PFSK-1 (cell line): ENCODE results near the gene RPS6KL1.

Experiments
- SIN3A ChIP-seq: IDR thresholded peaks from 2 replicates; pipeline ENCODE4 v1.6.1; 2012; ENCODE audit warnings: mild to moderate bottlenecking, low read length, moderate library complexity, borderline replicate concordance; ENCODE audit not compliant: insufficient read depth
- TAF1 ChIP-seq: IDR thresholded peaks from 2 replicates; pipeline ENCODE4 v1.6.1; 2012; ENCODE audit warnings: low read length, control low read depth, borderline replicate concordance; ENCODE audit not compliant: insufficient read depth
- TF ChIP-seq, protein P1 (sequence below), 2 experiments: IDR thresholded peaks; 2 replicates each; pipeline versions ENCODE4 v1.6.1 to v1.8.0; 2011 to 2012; ENCODE audit warnings: low read depth in 2 of 2, low read length in 2 of 2, control low read depth in 1 of 2, inconsistent platforms in 1 of 2, mild to moderate bottlenecking in 1 of 2, moderate library complexity in 1 of 2; ENCODE audit not compliant: insufficient read depth in 1 of 2

DNA sequence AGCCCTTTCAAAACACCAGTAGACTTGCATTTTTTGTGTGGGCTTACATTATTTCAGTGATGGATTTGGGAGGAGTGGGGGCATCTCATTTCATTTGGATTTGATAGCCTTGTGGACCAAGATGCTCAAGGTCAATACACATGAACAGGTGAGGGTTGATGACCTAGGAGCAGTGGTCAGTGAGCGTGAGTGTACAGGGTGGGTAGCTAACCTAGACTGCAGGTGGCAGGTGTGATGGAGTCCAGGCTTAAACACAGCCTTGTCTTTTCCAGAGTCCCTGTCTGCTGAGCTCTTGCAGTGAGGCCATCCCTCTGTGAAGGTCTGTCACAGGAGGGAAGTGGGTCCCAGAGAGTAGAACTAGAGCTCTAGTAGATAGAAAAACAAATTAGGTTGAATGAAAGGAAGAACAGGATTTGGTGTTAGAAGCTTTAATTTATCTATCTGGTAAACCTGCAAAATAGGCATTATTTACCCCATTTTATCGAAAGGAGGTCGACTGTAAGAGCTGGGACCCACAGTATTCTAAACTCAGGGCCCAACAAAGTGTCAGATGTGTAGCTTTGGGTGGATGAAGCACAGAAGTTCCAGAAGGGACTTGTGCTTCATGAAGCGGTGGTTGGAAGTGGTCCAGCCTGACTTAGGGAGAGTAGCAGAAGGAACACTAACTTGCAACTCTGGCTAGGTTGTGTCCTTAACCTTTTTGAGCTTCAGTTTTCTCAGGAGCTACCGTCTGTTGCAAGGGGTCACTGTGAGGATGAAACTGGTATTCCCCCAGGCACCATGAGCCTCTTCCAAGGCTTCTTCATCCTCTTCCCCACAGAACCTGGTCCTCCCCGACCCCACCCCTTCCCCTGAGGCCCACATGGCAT is 18.2 kb downstream of the RPS6KL1 start:
- TF ChIP-seq SIN3A (no peak), TAF1 (no peak)
- TF ChIP-seq, protein P1, sequence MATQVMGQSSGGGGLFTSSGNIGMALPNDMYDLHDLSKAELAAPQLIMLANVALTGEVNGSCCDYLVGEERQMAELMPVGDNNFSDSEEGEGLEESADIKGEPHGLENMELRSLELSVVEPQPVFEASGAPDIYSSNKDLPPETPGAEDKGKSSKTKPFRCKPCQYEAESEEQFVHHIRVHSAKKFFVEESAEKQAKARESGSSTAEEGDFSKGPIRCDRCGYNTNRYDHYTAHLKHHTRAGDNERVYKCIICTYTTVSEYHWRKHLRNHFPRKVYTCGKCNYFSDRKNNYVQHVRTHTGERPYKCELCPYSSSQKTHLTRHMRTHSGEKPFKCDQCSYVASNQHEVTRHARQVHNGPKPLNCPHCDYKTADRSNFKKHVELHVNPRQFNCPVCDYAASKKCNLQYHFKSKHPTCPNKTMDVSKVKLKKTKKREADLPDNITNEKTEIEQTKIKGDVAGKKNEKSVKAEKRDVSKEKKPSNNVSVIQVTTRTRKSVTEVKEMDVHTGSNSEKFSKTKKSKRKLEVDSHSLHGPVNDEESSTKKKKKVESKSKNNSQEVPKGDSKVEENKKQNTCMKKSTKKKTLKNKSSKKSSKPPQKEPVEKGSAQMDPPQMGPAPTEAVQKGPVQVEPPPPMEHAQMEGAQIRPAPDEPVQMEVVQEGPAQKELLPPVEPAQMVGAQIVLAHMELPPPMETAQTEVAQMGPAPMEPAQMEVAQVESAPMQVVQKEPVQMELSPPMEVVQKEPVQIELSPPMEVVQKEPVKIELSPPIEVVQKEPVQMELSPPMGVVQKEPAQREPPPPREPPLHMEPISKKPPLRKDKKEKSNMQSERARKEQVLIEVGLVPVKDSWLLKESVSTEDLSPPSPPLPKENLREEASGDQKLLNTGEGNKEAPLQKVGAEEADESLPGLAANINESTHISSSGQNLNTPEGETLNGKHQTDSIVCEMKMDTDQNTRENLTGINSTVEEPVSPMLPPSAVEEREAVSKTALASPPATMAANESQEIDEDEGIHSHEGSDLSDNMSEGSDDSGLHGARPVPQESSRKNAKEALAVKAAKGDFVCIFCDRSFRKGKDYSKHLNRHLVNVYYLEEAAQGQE (IDR thresholded peaks at IDR 0.05; ENCODE audit: insufficient read depth in 1 of 2, low read depth in 2 of 2, low read length in 2 of 2): no peak
